Fibroblast of gingiva (primary cell): Measurements from ENCODE around the gene ZSCAN9.

ENCODE experiments used
- DNase-seq: peaks from one replicate; pipeline ENCODE4 v3.0.0-alpha.2; 2011; ENCODE audit warnings: low read depth

ZSCAN9 gene

DNA sequence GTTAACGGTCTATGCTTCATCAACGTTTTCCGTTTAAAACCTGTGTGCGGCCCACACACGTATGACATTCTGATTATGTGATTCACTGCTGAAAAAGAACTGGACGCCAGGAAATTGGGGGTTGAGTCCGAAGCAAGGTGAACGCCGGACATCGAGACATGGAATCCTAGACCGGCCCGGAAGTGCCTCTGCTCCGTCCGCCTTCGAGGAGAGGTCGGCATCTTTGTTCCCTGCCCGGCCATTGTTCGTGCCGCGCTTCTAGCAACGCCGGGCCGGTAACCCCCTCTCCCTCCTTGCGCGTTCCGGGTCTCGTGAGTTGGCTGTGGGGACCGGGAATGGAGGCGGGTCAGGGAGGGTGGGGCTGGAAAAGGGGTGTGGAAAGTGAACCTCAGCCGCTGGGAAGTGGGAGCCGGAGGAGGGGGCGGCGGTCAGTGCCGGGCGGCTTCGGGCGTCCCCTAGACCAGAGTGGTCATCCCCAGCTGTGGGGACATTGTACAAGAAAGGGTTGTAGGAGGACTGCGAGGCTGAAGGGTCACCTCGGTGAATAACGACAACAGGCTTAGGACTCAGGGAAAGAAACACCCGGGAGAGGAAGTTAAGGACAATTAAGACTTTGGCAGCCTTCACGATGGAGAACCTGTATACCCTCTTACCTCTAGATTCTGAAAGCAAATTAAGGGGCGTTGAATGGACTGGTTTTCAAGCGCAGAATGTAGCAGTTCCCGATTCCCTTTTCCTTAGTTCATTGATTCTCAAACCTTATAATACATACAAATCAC is at the start of gene ZSCAN9:
Gene ZSCAN9, plus strand, starts transcription at position 220 of the 779 bp plus-strand sequence. CDS start 1,810 bp downstream, outside the sequence.
- DNase-seq = peak; percentile 87

DNA sequence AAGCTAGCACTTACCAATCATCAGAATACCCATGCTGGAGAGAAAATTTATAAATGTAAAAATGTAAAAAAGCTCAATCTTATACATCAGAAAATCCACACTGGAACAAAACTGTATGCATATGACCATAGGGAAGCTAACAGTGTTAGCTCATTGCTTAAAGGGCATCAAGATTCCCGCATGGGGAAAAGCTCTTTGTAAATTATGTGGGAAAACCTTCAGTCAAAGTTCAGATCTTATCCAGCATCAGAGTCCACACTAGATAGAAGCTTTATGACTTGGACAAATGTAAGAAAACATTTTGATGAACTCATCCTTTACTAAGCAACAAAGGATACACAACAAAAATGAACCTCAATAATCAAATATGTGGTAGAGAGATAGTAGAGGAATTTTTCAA is 48.7 kb upstream of the ZSCAN9 start:
- DNase-seq = no peak

DNA sequence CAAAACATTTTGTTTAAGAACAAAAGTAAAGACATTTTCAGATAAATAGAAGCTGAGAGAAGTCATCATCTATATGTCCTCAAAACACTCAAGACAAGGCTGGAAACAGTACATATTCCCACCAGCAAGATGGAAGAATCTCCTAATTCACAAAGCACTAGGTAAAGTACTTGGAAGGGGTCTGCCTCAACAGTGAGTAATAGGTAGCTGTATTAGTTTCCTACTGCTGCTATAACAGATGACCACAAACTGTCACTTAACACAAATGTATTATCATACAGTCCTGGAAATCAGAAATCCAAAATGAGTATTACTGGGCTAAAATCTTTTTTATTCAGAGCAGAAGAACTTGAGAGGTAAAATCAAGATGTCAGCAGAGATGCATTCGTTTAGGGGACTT is 42.8 kb upstream of the ZSCAN9 start:
- no peak for DNase-seq

DNA sequence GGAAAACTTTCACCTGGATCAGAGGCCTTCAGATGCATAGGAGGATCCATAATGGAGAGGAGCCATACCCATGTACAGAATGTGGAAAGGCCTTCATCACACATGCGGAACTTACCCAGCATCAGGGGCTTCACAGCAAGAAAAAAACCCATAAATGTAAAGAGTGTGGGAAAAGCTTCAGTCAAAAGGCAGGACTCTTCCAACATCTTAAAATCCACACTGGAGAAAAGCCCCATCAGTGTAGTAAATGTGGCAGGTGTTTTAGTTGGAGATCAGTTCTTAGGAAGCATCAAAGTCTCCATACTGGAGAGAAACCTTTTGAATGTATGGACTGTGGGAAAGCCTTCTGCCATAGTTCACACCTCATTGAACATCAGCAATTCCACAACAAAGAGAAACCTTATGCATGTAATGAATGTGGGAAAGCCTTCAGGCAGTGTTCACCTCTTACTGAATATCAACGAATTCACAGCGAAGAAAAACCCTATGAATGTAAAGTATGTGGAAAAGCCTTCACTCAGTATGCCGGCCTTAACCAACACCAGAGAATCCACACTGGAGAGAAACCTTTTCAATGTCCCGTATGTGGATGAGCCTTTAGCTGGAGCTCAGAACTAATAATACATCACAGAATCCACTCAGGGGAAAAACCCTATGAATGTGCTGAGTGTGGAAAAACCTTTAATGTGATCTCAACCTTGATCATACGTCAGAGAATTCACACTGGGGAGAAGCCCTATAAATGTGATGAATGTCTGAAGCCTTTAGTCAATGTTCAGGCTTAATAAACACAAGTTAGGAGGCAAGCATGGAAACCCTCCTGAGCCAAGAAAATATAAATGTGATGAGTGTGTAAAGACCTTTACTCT is 36.7 kb upstream of the ZSCAN9 start:
- DNase-seq = no peak

DNA sequence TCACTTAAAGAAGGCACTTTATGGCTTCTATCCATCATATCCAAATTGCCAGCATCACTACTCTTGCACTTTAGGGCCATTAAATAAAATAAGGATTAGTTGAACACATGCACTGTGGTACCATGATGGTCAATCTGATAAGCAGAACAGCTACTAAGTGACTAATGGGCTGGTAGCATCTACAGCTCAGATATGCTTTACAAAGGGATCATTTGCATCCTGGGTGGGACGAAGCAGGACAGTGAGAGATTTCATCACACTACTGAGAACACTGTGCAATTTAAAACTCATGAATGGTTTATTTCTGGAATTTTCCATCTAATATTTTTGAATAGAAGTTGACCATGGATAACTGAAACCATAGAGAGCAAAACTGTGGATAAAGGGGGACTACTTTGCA is 25.1 kb upstream of the ZSCAN9 start:
- no peak for DNase-seq

DNA sequence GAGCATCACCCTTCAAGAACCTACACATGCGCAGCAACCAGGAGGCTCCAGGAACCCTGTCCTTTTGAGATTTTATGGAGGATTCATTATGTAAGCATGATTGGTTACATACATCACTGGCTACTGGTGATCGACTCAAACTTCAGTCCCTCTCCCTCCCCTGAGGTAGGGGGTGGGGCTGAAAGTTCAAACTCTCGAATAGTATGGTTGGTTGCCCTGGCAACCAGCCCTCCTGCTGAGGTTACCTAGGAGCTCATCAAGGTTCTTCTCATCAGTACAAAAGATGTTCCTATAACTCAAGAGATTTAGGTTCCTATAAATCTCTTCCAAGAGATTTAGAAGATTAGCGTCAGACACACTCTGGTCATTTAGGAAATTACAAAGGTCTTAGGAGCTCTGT is 21.9 kb upstream of the ZSCAN9 start:
- no peak for DNase-seq

DNA sequence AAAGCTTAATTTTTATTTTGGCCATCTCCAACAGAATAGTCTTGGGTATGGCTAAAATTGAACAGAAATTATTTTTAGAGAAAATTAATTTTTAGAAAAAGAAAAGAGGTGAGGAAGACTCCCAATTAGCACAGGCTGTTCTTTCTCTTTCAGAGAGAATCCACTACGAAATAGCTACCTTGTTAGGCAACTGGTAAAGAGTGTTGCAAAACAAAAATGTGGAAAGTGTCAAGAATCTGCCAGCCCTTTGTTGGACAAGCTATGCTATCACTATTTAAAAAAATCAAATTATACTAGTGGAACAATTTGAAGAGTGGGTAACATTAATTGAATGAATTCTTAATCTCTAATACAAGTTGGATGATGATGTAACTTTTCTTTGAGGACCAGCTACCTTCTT is 19.2 kb upstream of the ZSCAN9 start:
- no peak for DNase-seq

DNA sequence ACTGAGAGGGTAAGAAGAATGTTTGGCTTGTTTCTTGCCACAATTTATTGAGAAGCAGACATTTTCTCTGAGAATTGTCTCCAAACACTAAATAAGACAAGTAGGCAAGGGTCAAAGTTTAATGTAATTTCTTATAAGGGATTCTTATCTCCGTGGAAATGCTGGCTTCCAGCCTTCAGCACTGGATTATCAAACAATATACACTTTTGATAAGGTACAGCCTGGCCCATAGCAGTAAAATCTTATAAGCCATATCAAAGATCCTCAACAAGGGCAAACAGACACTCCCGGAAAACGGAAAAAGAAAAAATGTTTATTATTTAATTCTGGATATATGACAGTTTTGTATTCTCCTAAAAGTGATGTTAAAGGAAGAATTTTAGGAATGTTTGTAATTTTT is 18.5 kb upstream of the ZSCAN9 start:
- DNase-seq = no peak

DNA sequence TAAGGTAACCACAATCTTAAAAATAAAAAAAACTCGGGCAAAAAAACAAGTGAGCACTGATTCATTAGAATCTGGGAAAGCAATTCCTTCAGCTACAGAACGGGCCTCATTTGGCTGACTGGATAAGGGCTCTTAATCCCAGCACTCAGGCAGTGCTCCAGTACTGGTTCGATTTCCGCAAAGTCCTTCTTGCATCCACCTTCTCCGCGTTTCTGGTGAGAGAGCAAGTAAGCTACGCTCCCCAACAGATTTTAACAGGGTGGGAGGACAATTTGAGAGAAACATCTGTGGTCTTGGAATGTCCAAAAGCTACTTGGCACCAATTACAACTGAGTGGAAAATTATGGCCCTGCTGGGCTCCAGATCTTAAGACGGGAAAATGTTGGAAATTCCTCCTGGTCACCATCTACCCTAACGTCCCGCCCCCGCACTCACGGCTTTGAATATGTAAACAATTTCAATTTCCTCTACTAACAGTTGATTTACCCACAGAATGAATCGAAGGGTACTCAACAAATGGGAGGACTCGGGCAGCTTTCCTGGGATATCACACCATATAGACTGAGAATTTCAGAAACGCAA is 18.1 kb upstream of the ZSCAN9 start:
- DNase-seq = no peak

DNA sequence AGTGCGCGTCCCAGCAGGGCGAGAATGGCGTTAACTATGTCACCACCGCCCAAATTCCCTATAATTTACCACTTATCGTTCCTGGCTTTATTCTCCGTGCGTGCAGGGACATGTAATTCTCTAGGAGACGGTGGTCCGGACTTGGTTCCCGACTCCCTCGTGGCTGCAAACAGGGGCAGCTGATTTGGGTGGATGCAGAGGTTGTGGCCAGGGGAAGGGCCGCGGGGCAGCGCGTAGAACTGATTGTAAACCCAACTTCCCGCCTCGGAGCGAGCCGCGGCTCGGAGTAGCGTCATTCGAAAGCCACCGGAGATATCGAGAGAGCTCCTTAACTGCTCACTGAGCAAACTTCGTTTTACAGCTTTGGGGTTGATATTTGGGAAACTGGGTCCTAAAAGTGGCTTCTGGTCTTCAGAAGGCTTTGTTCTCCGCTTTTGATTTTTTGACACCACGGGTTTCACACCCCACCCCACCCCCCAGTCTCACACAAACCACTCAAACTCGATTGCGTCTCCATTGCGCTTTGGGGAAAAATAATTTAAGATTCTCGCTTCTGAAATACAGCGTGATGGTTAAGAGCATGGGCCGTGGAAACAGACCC is 17.5 kb upstream of the ZSCAN9 start:
- DNase-seq = peak; percentile 13

DNA sequence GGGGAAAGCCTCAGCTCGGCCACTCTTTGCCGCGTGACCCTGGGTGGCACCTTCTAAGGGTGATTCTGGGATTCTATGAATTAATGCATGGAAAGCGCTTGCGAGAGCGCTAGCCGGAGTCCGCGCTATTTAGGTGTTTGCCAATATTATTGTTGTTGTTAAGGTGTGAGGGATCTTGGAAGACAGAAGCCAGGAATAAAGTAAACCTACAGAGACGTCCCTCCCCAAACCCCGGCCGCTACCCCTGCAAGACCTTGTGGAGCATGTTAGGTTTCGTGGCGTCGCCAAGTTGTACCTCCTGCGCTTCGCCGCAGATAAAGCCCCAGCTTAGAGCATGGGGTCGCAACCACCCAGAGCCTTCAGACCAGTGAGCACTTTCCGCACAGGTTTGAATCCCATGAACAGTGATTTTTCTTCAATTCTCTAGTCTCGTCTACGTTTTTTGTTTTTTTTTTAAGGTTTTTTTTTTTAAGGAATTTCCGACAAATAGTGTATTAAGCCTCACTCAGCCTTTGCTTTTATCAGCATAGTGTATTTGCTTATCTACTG is 16.9 kb upstream of the ZSCAN9 start:
- no peak for DNase-seq

DNA sequence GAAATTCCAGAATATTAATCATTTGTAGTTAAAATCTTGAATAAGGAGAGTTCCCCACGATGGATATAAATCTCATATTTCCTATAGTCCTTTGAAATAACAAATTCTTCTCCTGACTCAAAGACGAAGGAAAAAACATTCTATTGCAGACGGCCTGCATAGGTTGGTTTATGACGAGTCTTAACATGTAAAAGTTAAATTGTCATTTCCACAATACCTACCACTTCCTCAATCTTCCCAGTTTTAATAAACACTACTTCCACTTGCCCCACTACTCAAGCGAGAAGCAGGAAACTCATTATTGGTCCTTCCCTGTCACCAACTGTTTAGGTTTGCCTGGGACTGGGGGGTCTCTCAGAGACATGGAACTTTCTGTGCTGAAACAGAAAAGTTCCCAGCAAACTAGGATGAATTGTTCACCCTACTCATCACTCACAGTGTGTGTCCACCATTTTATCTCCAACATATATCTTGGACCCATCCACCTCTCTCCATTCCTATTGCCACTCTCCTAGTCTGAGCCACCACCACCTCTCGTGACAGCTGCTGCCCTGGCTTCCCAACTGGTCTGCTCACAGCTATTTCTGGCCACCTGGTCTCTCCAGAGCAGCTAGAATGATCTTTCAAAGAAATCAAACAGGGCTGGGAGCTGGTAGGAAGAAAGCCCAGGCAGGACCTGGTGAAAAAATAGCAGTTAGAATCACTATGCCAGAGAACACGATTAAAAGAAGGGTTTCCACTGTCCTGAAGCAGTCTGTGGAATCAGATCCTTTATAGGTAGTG is 15.1 kb upstream of the ZSCAN9 start:
- no peak for DNase-seq

DNA sequence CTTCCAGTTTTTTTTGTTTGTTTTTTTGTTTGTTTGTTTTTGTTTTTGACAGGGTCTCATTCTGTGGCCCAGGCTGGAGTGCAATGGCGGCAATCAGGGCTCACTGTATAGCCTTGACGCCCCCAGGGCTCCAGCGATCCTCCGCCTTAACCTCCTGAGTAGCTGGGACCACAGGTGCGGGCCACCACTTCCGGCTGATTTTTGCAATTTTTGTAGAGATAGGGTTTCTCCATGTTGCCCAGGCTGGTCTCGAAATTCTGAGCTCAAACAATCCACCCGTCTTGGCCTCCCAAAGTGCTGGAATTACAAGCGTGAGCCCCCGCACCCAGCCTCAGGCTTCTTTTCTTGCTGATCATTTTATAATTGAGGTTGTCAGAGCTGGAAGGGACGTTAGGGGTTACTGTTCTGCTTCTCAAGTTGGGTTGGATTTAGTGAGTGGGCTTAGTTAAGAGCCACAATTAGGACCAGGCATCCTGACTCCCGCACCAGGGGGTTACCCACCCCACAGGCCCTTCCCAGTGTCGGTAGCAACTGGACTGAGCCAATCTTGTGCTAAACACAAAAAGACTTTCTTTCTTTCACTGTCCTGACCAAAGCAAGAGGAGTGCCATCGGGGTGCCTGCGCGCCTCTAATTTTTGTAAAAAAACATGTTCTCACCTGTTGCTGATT is 13.1 kb upstream of the ZSCAN9 start:
- no peak for DNase-seq

DNA sequence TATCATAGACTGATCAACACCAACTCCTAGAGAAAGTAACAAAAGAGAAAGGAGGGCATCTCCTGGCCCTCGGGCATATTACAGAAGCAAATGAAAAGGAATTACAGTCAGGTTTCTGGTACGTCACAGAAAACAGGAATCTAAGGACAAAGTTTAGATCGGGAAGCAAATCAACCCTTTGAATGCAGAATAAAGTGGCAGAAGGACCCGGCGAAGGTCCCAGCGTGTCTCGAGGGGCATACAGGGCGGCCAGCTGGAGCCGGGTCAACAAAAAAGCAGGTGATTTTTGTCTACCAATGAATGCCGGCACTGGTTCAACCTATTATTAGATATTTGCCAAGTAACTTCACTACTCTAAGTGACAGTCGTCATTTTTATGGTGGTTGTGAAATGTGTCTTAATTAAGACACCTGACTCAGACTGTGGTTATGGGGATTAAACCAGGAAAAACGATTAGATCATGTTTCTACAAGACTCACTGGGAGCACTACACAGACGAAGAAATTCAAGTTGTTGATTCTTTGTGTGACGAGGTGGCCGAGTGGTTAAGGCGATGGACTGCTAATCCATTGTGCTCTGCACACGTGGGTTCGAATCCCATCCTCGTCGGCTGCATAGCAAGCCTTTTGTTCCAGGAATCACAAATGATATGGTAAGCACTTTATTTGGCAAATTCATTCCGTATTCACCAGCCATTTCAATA is 12.4 kb upstream of the ZSCAN9 start:
- DNase-seq = peak; percentile 76

DNA sequence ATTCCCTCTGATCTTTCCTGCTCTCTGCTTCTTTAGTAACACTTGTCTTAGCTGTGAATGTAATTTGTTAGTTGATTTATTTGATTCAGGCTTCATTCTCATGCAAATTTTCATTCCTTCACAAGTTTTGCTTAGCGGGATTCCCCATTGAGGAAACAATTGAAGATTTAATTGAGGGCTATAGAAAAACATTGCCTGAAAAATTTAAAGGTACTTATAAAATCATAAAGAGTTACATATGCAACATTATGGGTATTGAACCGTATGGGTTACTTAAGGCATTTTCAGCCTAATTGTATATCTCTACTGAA is 11.9 kb upstream of the ZSCAN9 start:
- no peak for DNase-seq

DNA sequence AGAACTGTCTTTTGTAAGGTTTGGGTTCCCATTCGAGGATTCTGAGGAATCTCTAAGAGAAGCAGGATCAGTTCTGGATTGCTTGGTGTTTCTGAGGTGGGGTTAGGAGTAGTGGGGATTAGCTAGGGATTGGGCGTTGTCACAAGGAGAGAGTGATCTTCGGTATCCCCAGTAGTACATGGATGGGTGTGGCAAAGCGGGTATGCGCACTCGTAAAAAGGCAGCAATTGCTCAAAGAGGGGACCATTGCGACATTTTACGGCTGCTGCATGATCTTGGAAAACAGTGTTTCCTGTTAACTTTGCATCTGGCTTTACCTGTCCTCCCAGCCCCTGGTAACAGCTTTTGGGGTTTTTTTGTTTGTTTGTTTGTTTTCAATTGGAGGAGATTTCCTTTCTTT is 9.7 kb upstream of the ZSCAN9 start:
- peak; percentile 37 for DNase-seq

DNA sequence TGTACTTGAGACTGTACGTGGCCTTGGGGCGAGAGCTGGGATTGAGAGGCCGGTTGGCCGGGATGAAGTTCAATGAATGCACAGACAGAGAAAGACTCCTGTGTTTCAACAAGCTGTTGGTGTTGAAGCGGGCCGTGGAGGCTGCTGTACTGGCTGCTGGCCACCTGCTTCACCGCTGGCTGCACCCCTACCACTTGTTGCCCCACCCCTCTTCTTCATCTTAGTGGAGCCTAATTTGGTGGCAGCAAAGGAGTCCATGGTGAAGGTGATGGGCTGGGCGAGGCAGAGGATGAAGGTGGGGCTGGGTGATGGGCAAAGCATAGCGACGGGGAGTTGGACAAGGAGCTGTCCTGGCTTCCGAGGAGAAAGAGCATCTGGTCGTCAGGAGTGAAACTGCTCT is 7.2 kb upstream of the ZSCAN9 start:
- DNase-seq = no peak

DNA sequence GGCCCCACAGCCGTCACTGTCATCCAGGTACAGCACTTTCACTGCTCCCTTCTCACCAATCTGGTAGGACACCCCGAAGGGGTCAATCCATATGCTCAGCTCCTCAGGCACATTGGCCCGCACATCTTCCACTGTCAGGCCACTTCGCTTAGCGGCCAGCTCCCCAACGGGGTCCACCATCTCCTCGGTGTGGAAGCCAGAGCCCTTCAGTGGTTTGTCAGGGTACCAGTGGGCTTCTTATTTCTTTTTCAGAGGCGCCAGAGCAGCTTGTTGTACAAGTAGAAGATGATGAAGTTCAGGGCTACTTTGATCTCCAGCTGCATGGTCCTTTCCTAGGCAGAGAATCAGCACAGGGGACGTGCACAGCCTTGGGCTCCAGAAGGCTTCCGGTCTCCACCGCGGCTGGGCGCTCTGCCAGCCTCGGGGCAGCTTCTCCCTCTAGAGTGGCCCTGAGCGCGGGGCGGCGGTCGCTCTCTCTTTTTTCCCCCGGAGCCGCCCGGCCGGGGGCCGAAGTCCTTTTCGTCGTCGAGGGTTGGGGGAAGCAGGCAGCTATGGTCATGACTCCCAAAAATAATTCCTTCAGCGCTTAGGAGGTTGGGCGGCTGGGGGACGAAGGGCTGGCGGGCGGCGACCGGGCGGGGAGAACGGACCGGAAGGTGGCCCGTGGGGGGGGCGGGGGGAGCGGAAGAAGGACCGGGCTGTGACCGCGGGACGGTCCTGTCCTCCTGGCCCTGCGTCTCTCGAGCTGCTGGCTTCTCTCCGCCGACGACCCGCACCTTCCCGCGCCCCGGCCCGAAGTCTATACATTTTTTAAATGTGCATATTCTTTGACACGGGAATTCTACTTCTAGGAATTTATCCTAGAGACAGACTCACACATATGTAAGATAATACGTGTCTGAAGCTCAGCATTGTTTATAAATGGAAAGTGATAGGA is 6.5 kb upstream of the ZSCAN9 start:
- DNase-seq = peak; percentile 59
